IMR-90 (cell line): ENCODE data around the gene PNMA6E. TPM values are rescaled to one million over a fixed set of nuclear protein-coding genes. Genes with fewer than 3 reads are reported as not detected.

Experiments used
- ATAC-seq: fragments of 200-7000 bp; cut with Tn5 transposase; 2 replicates; pipeline ENCODE4 v1.9.1; 2020; ENCODE audit warnings: low read depth, mild to moderate bottlenecking, moderate library complexity
- BruUV-seq: library from RNA; stranded (reverse); fragments of 400-500 nt; replicated peaks from 2 replicates; lab custom pipeline; 2021; lab: Mats Ljungman, UMichigan
- CTCF ChIA-PET: fragments of 300-600 bp; formaldehyde crosslinking; extraction: SDS; loops from one replicate; lab custom pipeline; 2021; ENCODE audit warnings: antibody characterized with exemption; lab: Yijun Ruan, JAX
- POLR2A ChIA-PET: fragments of 300-600 bp; sonication (Branson Sonifier 250); formaldehyde crosslinking; loops from one replicate; lab custom pipeline; 2022; ENCODE audit warnings: antibody characterized with exemption; ENCODE audit not compliant: unreplicated experiment; lab: Charles Lee
- DNase-seq: peaks from one replicate; pipeline ENCODE4 v3.0.0; 2013
- H2AFZ ChIP-seq: replicated peaks from 2 replicates; pipeline ENCODE3; 2013; ENCODE audit warnings: low read length, mild to moderate bottlenecking; ENCODE audit not compliant: poor library complexity
- H2AK5ac ChIP-seq: 2 replicates; pipeline ENCODE4 v1.6.1; 2013; ENCODE audit warnings: low read depth, low read length, inconsistent platforms
- H2AK9ac ChIP-seq: replicated peaks from 2 replicates; pipeline ENCODE3; 2013; ENCODE audit warnings: mild to moderate bottlenecking, low read depth, low read length, moderate library complexity; ENCODE audit not compliant: poor library complexity
- H2BK120ac ChIP-seq: 2 replicates; pipeline ENCODE4 v1.6.1; 2013; ENCODE audit warnings: low read depth, low read length, inconsistent platforms
- H2BK15ac ChIP-seq: 3 replicates; pipeline ENCODE4 v1.6.1; 2013; ENCODE audit warnings: low read depth, low read length, inconsistent platforms
- H2BK20ac ChIP-seq: 2 replicates; pipeline ENCODE4 v1.6.1; 2013; ENCODE audit warnings: low read depth, mild to moderate bottlenecking, inconsistent platforms, low read length, moderate library complexity
- H2BK5ac ChIP-seq: 2 replicates; pipeline ENCODE4 v1.6.1; 2013; ENCODE audit warnings: mild to moderate bottlenecking, low read depth, low read length, inconsistent platforms; ENCODE audit not compliant: poor library complexity, severe bottlenecking
- H3K14ac ChIP-seq: replicated peaks from 2 replicates; pipeline ENCODE4 v1.6.1; 2013; ENCODE audit warnings: low read depth, low read length, inconsistent platforms
- H3K18ac ChIP-seq: 2 replicates; pipeline ENCODE4 v1.6.1; 2013; ENCODE audit warnings: low read depth, low read length, control low read depth
- H3K23ac ChIP-seq: 2 replicates; pipeline ENCODE4 v1.6.1; 2013; ENCODE audit warnings: low read depth, low read length, inconsistent platforms
- H3K27ac ChIP-seq: 2 replicates; pipeline ENCODE4 v1.5.1; 2013; ENCODE audit warnings: mild to moderate bottlenecking, control low read depth, low read length; ENCODE audit not compliant: insufficient read depth
- H3K27me3 ChIP-seq: 2 replicates; pipeline ENCODE4 v1.6.1; 2013; ENCODE audit warnings: low read length; ENCODE audit not compliant: control insufficient read depth, insufficient read depth
- H3K36me3 ChIP-seq: 2 replicates; pipeline ENCODE4 v1.6.1; 2013; ENCODE audit warnings: low read length, mixed read lengths; ENCODE audit not compliant: control insufficient read depth, insufficient read depth
- H3K4ac ChIP-seq: 2 replicates; pipeline ENCODE4 v1.6.1; 2013; ENCODE audit warnings: low read depth, low read length, inconsistent platforms
- H3K4me1 ChIP-seq: 2 replicates; pipeline ENCODE4 v1.6.1; 2013; ENCODE audit warnings: low read length, mixed read lengths; ENCODE audit not compliant: control insufficient read depth, insufficient read depth
- H3K4me2 ChIP-seq: 2 replicates; pipeline ENCODE4 v1.6.1; 2013; ENCODE audit warnings: low read depth, mild to moderate bottlenecking, control low read depth, low read length, moderate library complexity
- H3K4me3 ChIP-seq: 2 replicates; pipeline ENCODE4 v1.5.1; 2013; ENCODE audit warnings: low read depth, mild to moderate bottlenecking, control low read depth, low read length, moderate library complexity; ENCODE audit not compliant: insufficient read depth
- H3K56ac ChIP-seq: 2 replicates; pipeline ENCODE4 v1.6.1; 2013; ENCODE audit warnings: low read length, inconsistent platforms; ENCODE audit not compliant: insufficient read depth; ENCODE audit errors: extremely low read depth
- H3K79me1 ChIP-seq, 2 experiments: 2 replicates each; pipeline ENCODE4 v1.6.1; 2013; ENCODE audit warnings: low read length in 2 of 2, inconsistent platforms in 1 of 2, low read depth in 1 of 2
- H3K9ac ChIP-seq: 2 replicates; pipeline ENCODE4 v1.6.1; 2013; ENCODE audit warnings: low read depth, low read length, control low read depth
- H3K9me1 ChIP-seq: 2 replicates; pipeline ENCODE4 v1.6.1; 2013; ENCODE audit warnings: low read length, inconsistent platforms; ENCODE audit not compliant: insufficient read depth
- H3K9me3 ChIP-seq: 2 replicates; pipeline ENCODE4 v1.6.1; 2013; ENCODE audit warnings: low read length; ENCODE audit not compliant: control insufficient read depth, insufficient read depth
- H4K20me1 ChIP-seq: 2 replicates; pipeline ENCODE4 v1.6.1; 2013; ENCODE audit warnings: low read length, inconsistent platforms; ENCODE audit not compliant: insufficient read depth
- H4K5ac ChIP-seq: 2 replicates; pipeline ENCODE4 v1.6.1; 2013; ENCODE audit warnings: mild to moderate bottlenecking, low read depth, low read length, control low read depth
- H4K8ac ChIP-seq, 2 experiments: 2 replicates each; pipeline ENCODE4 v1.6.1; 2013; ENCODE audit warnings: low read depth in 2 of 2, low read length in 2 of 2, control low read depth in 1 of 2, inconsistent platforms in 1 of 2
- H4K91ac ChIP-seq: 2 replicates; pipeline ENCODE4 v1.6.1; 2013; ENCODE audit warnings: low read depth, low read length, inconsistent platforms; ENCODE audit not compliant: insufficient read depth
- BHLHE40 ChIP-seq: fragments of 150-350 bp; IDR thresholded peaks from 2 replicates; pipeline ENCODE4 v1.6.1; 2016; ENCODE audit warnings: mild to moderate bottlenecking, low read depth, low read length
- CEBPB ChIP-seq: IDR thresholded peaks from 2 replicates; pipeline ENCODE4 v1.6.1; 2012; ENCODE audit warnings: low read depth, low read length, improper control_type of control experiment
- CTCF ChIP-seq: conservative IDR thresholded peaks from 2 replicates; pipeline ENCODE4 v1.5.1; 2012; ENCODE audit warnings: mild to moderate bottlenecking, low read depth, low read length, improper control_type of control experiment
- FOS ChIP-seq: fragments of 150-350 bp; IDR thresholded peaks from 2 replicates; pipeline ENCODE4 v1.6.1; 2016; ENCODE audit warnings: low read depth, low read length
- MAFK ChIP-seq: IDR thresholded peaks from 2 replicates; pipeline ENCODE4 v1.6.1; 2012; ENCODE audit warnings: low read depth, low read length, improper control_type of control experiment
- MAZ ChIP-seq: IDR thresholded peaks from 2 replicates; pipeline ENCODE4 v1.6.1; 2012; ENCODE audit warnings: low read depth, mild to moderate bottlenecking, low read length, improper control_type of control experiment, moderate library complexity, borderline replicate concordance
- MXI1 ChIP-seq: IDR thresholded peaks from 2 replicates; pipeline ENCODE4 v1.6.1; 2012; ENCODE audit warnings: low read depth, mild to moderate bottlenecking, low read length, moderate library complexity, borderline replicate concordance
- NFE2L2 ChIP-seq: fragments of 150-350 bp; IDR thresholded peaks from 2 replicates; pipeline ENCODE4 v1.6.1; 2016; ENCODE audit warnings: low read depth, mild to moderate bottlenecking, low read length
- POLR2A ChIP-seq: IDR thresholded peaks from 2 replicates; pipeline ENCODE4 v1.6.1; 2012; ENCODE audit warnings: mild to moderate bottlenecking, low read depth, low read length
- RAD21 ChIP-seq: IDR thresholded peaks from 2 replicates; pipeline ENCODE4 v1.6.1; 2012; ENCODE audit warnings: low read length, improper control_type of control experiment
- RCOR1 ChIP-seq: IDR thresholded peaks from 2 replicates; pipeline ENCODE4 v1.6.1; 2012; ENCODE audit warnings: mild to moderate bottlenecking, low read length, improper control_type of control experiment; ENCODE audit not compliant: insufficient replicate concordance
- RFX5 ChIP-seq: IDR thresholded peaks from 2 replicates; pipeline ENCODE4 v1.8.0; 2012; ENCODE audit warnings: low read depth, mild to moderate bottlenecking, low read length, moderate library complexity
- SMC3 ChIP-seq: fragments of 150-350 bp; IDR thresholded peaks from 2 replicates; pipeline ENCODE4 v1.6.1; 2016; ENCODE audit warnings: low read depth, mild to moderate bottlenecking, antibody characterized with exemption, low read length, moderate library complexity
- WGBS, 2 experiments: methylation state at CpG; one replicate each; pipeline versions ENCODE4 v1.1.5 to v1.1.7; 2013; ENCODE audit warnings: missing lambda C conversion rate in 2 of 2; ENCODE audit not compliant: insufficient read length in 1 of 2; ENCODE audit errors: extremely low coverage in 2 of 2; 5-methylcytosine and 5-hydroxymethylcytosine counted together
- dilution Hi-C: fragments of 300-500 bp; cut with HindIII; formaldehyde crosslinking; loops from one replicate; pipeline ENCODE4 v1.14.3; 2018; ENCODE audit warnings: low sequenced_read_pairs; ENCODE audit not compliant: unreplicated experiment
- in situ Hi-C: fragments of 300-500 bp; cut with MboI; formaldehyde crosslinking; loops from 3 replicates; pipeline ENCODE4 v1.14.3; 2019; ENCODE audit warnings: low sequenced_read_pairs, inconsistent platforms, mixed read lengths
- intact Hi-C: fragments of 100-400 bp; cut with micrococcal nuclease; formaldehyde crosslinking; loops from 2 replicates; pipeline ENCODE4 v1.10.0; 2022
- polyA plus RNA-seq, 3 experiments: library from polyadenylated mRNA; depleted of rRNA; stranded (reverse); fragments of >200 nt; gene quantifications; 2 replicates each; pipeline ENCODE4 v1.2.3, GENCODE V29; 2012; ENCODE audit warnings: low replicate concordance in 1 of 3
- total RNA-seq: library from RNA; depleted of rRNA; stranded (reverse); fragments of >200 nt; gene quantifications from 2 replicates; pipeline ENCODE4 v1.2.3, GENCODE V29; 2012
- TF ChIP-seq, protein P1 (sequence below): fragments of 150-350 bp; IDR thresholded peaks from 2 replicates; pipeline ENCODE4 v1.6.1; 2016; ENCODE audit warnings: low read depth, mild to moderate bottlenecking, low read length, moderate library complexity, borderline replicate concordance
- TF ChIP-seq, protein P2 (sequence below): fragments of 150-350 bp; IDR thresholded peaks from 2 replicates; pipeline ENCODE4 v1.6.1; 2017; ENCODE audit warnings: mild to moderate bottlenecking, antibody characterized with exemption, low read length, low read depth

PNMA6E gene
- total and polyA plus RNA-seq, 2 of the 4 experiments (the other 2 are of a cell fraction), result not detected

DNA sequence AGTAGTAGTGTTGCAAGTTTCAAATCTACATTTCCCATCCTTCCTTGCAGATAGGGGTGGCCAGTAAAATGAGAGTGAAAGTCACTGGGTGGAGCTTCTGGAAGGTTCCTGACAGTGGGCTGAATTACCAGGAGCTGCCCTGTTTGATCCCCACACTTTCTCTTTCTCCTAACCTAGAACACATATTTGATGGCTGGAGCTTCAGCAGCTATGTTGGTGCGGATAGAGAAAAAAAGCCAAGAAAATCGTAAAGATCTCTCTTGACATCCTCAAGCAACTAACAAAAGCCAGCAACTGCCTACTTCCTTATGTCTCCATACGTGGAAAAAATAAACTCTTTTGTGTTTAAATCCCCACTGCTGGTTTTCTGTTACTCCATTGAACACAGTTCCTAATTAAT, 35.0 kb downstream of the PNMA6E start:
- H3K56ac ChIP-seq, result no peak overlapping the region
- H3K9me1 ChIP-seq, result no peaks in the 10 kb centered on the region
- H2AFZ ChIP-seq, result no peak overlapping the region
- H4K20me1 ChIP-seq, result no peaks in the 10 kb centered on the region
- no peaks in the 10 kb centered on the region for H3K4me1 ChIP-seq
- no peaks in the 10 kb centered on the region for H3K79me1 ChIP-seq
- DNase-seq, result no peak
- POLR2A ChIA-PET, result no interaction called here
- H4K8ac ChIP-seq, result no peak overlapping the region
- no peak overlapping the region for H3K4me3 ChIP-seq
- no peak overlapping the region for H2BK5ac ChIP-seq
- in situ Hi-C loops, result no loop called here
- H2AK5ac ChIP-seq, result no peak overlapping the region
- no peak overlapping the region for H2BK15ac ChIP-seq
- H4K5ac ChIP-seq, result no peak overlapping the region
- no peak overlapping the region for H3K14ac ChIP-seq
- H4K91ac ChIP-seq, result no peak overlapping the region
- no peak overlapping the region for H3K27ac ChIP-seq
- CTCF ChIA-PET, result no interaction called here
- no CpG with 5 or more reads among the region's 3 CpGs for WGBS, 2 experiments
- no peak overlapping the region for H3K23ac ChIP-seq
- TF ChIP-seq RCOR1, result no peak
- no peak for TF ChIP-seq SMC3
- no peak for TF ChIP-seq CTCF
- TF ChIP-seq RFX5, result no peak
- TF ChIP-seq BHLHE40, result no peak
- no peak for TF ChIP-seq MXI1
- TF ChIP-seq POLR2A, result no peak
- TF ChIP-seq MAZ, result no peak
- TF ChIP-seq CEBPB, result no peak
- no peak for TF ChIP-seq FOS
- TF ChIP-seq, protein P1, sequence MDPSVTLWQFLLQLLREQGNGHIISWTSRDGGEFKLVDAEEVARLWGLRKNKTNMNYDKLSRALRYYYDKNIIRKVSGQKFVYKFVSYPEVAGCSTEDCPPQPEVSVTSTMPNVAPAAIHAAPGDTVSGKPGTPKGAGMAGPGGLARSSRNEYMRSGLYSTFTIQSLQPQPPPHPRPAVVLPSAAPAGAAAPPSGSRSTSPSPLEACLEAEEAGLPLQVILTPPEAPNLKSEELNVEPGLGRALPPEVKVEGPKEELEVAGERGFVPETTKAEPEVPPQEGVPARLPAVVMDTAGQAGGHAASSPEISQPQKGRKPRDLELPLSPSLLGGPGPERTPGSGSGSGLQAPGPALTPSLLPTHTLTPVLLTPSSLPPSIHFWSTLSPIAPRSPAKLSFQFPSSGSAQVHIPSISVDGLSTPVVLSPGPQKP, result no peak
- no peak for TF ChIP-seq NFE2L2
- TF ChIP-seq RAD21, result no peak
- TF ChIP-seq MAFK, result no peak
- TF ChIP-seq, protein P2, sequence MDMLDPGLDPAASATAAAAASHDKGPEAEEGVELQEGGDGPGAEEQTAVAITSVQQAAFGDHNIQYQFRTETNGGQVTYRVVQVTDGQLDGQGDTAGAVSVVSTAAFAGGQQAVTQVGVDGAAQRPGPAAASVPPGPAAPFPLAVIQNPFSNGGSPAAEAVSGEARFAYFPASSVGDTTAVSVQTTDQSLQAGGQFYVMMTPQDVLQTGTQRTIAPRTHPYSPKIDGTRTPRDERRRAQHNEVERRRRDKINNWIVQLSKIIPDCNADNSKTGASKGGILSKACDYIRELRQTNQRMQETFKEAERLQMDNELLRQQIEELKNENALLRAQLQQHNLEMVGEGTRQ, result no peak
- H3K4me2 ChIP-seq, result no peak overlapping the region
- H3K18ac ChIP-seq, result no peak overlapping the region
- H3K9ac ChIP-seq, result no peak overlapping the region
- no TSS peak for BruUV-seq
- no peaks in the 10 kb centered on the region for H3K9me3 ChIP-seq
- no peak overlapping the region for H2BK120ac ChIP-seq
- H3K4ac ChIP-seq, result no peak overlapping the region
- ATAC-seq, result no peak
- dilution Hi-C loops, result no loop called here
- intact Hi-C loops, result no loop called here
- H3K36me3 ChIP-seq, result no peaks in the 10 kb centered on the region
- H3K27me3 ChIP-seq, result peaks cover 2% of the 10 kb centered on the region; the same call in 1 of the 2 replicates
- no peak overlapping the region for H2AK9ac ChIP-seq
- no peak overlapping the region for H2BK20ac ChIP-seq
